ENCODE results near the gene EBPL. TPM values are rescaled to one million over a fixed set of nuclear protein-coding genes. Genes with fewer than 3 reads are reported as not detected.

The EBPL gene
- total and polyA plus RNA-seq, 3 experiments from 2014 or later: 47.9 to 53.3 (median 51.6) TPM

GRCh38 chr13:49690133-49690994 lies 922 bp downstream of the EBPL start:
- peaks cover 13% of the 10 kb centered on the region for H3K4me1 ChIP-seq (ENCODE audit: insufficient read depth, low read length)
- Mint-ChIP-seq H3K27ac (peak overlapping the region; percentile 16 to 91 (median 70)), H3K4me1 (peaks cover 30 to 45% (median 42%) of the 10 kb centered on the region in 3 donors), H3K4me3 (peak overlapping the region; percentile 88 to 93 (median 91)), H3K27me3 (no peaks in the 10 kb centered on the region), H3K9me3 (no peaks in the 10 kb centered on the region), H3K36me3 (peaks cover 0 to 24% (median 3%) of the 10 kb centered on the region in 3 donors)
- H3K27me3 ChIP-seq (ENCODE audit: insufficient read depth, low read length, poor library complexity, severe bottlenecking): no peaks in the 10 kb centered on the region
- H3K36me3 ChIP-seq (ENCODE audit: insufficient read depth, low read length): no peaks in the 10 kb centered on the region
- H3K4me3 ChIP-seq (ENCODE audit: low read length): peak overlapping the region; percentile 82
- ChIA-PET CTCF (interaction anchor here (0.8 to 2.4 kb wide), 4 partner anchors 100 to 566 kb away, joined by 3 to 8 read pairs (median 3); partner anchors contain the start of genes CAB39L, KPNA3 and SETDB2), POLR2A (interaction anchor here (0.6 to 2.0 kb wide), 4 partner anchors 103 to 1653 kb away, joined by 3 to 11 read pairs (median 7); partner anchors contain the start of genes CAB39L, KPNA3, NUDT15 and SETDB2)
- no peaks in the 10 kb centered on the region for H3K9me3 ChIP-seq (ENCODE audit: low read length)
- H3K27ac ChIP-seq (ENCODE audit: low read depth, low read length): no peak overlapping the region
- no peak for DNase-seq

GRCh38 chr13:49683489-49683888 lies 7.8 kb downstream of the EBPL start:
- no peak for DNase-seq
- Mint-ChIP-seq H3K27me3 (peaks cover 0 to 1% of the 10 kb centered on the region in 2 donors), H3K4me1 (peaks cover 35 to 61% (median 57%) of the 10 kb centered on the region in 3 donors), H3K27ac (peak overlapping the region in 3 of 8 donors; percentile 63 to 74 (median 66)), H3K4me3 (peak overlapping the region in 5 of 7 donors; percentile 3 to 73 (median 24)), H3K9me3 (no peaks in the 10 kb centered on the region), H3K36me3 (peaks cover 0 to 25% (median 3%) of the 10 kb centered on the region in 3 donors)
- Histone ChIP-seq H3K9me3 (ENCODE audit: low read length) (no peaks in the 10 kb centered on the region), H3K4me3 (ENCODE audit: low read length) (no peak overlapping the region), H3K27ac (ENCODE audit: low read depth, low read length) (no peak overlapping the region), H3K27me3 (ENCODE audit: insufficient read depth, low read length, poor library complexity, severe bottlenecking) (no peaks in the 10 kb centered on the region), H3K36me3 (ENCODE audit: insufficient read depth, low read length) (no peaks in the 10 kb centered on the region), H3K4me1 (ENCODE audit: insufficient read depth, low read length) (no peaks in the 10 kb centered on the region)
- POLR2A ChIA-PET: no interaction called here
- CTCF ChIA-PET: no interaction called here

GRCh38 chr13:49681842-49682435 lies 9.3 kb downstream of the EBPL start:
- H3K4me1 ChIP-seq (ENCODE audit: insufficient read depth, low read length): no peaks in the 10 kb centered on the region
- Mint-ChIP-seq H3K27ac (peak overlapping the region in 2 of 8 donors; percentile 22 to 37), H3K4me1 (peaks cover 28 to 61% (median 46%) of the 10 kb centered on the region in 3 donors), H3K27me3 (peaks cover 0 to 1% of the 10 kb centered on the region in 2 donors), H3K9me3 (no peaks in the 10 kb centered on the region), H3K36me3 (peaks cover 0 to 27% (median 7%) of the 10 kb centered on the region in 3 donors), H3K4me3 (no peak overlapping the region)
- ChIA-PET CTCF (interaction anchor here (1.1 to 1.2 kb wide), 2 partner anchors 10 to 11 kb away, joined by 3 read pairs; no protein-coding TSS in a partner anchor), POLR2A (no interaction called here)
- no peak overlapping the region for H3K4me3 ChIP-seq (ENCODE audit: low read length)
- no peaks in the 10 kb centered on the region for H3K36me3 ChIP-seq (ENCODE audit: insufficient read depth, low read length)
- H3K27me3 ChIP-seq (ENCODE audit: insufficient read depth, low read length, poor library complexity, severe bottlenecking): no peaks in the 10 kb centered on the region
- H3K9me3 ChIP-seq (ENCODE audit: low read length): no peaks in the 10 kb centered on the region
- no peak for DNase-seq
- H3K27ac ChIP-seq (ENCODE audit: low read depth, low read length): no peak overlapping the region

- no peaks in the 10 kb centered on the region for H3K4me1 ChIP-seq (ENCODE audit: insufficient read depth, low read length)
- CTCF ChIA-PET: interaction anchor here (1.1 to 1.2 kb wide), 2 partner anchors 8 to 114 kb away, joined by 3 read pairs; no protein-coding TSS in a partner anchor
- H3K9me3 ChIP-seq (ENCODE audit: low read length): no peaks in the 10 kb centered on the region
- Mint-ChIP-seq H3K4me1 (peaks cover 17 to 38% (median 34%) of the 10 kb centered on the region in 3 donors), H3K27me3 (peaks cover 0 to 1% of the 10 kb centered on the region in 2 donors), H3K4me3 (no peak overlapping the region), H3K27ac (no peak overlapping the region), H3K36me3 (peaks cover 0 to 21% (median 7%) of the 10 kb centered on the region in 3 donors), H3K9me3 (no peaks in the 10 kb centered on the region)
- H3K27ac ChIP-seq (ENCODE audit: low read depth, low read length): no peak overlapping the region
- no peak overlapping the region for H3K4me3 ChIP-seq (ENCODE audit: low read length)
- no peak for DNase-seq
- H3K36me3 ChIP-seq (ENCODE audit: insufficient read depth, low read length): no peaks in the 10 kb centered on the region
- H3K27me3 ChIP-seq (ENCODE audit: insufficient read depth, low read length, poor library complexity, severe bottlenecking): no peaks in the 10 kb centered on the region
- POLR2A ChIA-PET: no interaction called here
These were observed 12.0 kb downstream of the EBPL start for GRCh38 chr13:49679246-49679645.

GRCh38 chr13:49678191-49678914 lies 12.9 kb downstream of the EBPL start:
- Histone ChIP-seq H3K27me3 (ENCODE audit: insufficient read depth, low read length, poor library complexity, severe bottlenecking) (no peaks in the 10 kb centered on the region), H3K9me3 (ENCODE audit: low read length) (no peaks in the 10 kb centered on the region), H3K36me3 (ENCODE audit: insufficient read depth, low read length) (no peaks in the 10 kb centered on the region), H3K27ac (ENCODE audit: low read depth, low read length) (no peak overlapping the region), H3K4me1 (ENCODE audit: insufficient read depth, low read length) (no peaks in the 10 kb centered on the region), H3K4me3 (ENCODE audit: low read length) (no peak overlapping the region)
- no peaks in the 10 kb centered on the region for H3K9me3 Mint-ChIP-seq
- no peak overlapping the region for H3K4me3 Mint-ChIP-seq
- ChIA-PET CTCF (interaction anchor here (1.1 to 1.2 kb wide), 2 partner anchors 115 to 169 kb away, joined by 3 to 4 read pairs; no protein-coding TSS in a partner anchor), POLR2A (no interaction called here)
- H3K27ac Mint-ChIP-seq: no peak overlapping the region
- H3K4me1 Mint-ChIP-seq: peaks cover 11 to 29% (median 25%) of the 10 kb centered on the region in 3 donors
- peaks cover 0 to 1% of the 10 kb centered on the region in 2 donors for H3K27me3 Mint-ChIP-seq
- H3K36me3 Mint-ChIP-seq: peaks cover 0 to 21% (median 7%) of the 10 kb centered on the region in 3 donors
- no peak for DNase-seq

- ChIA-PET CTCF (no interaction called here), POLR2A (interaction anchor here (0.5 kb wide), 1 partner anchor 1767 kb away, joined by 3 read pairs; no protein-coding TSS in a partner anchor)
- DNase-seq: no peak
- no peaks in the 10 kb centered on the region for H3K27me3 ChIP-seq (ENCODE audit: insufficient read depth, low read length, poor library complexity, severe bottlenecking)
- H3K4me1 Mint-ChIP-seq: peaks cover 7 to 21% (median 18%) of the 10 kb centered on the region in 3 donors
- H3K27ac ChIP-seq (ENCODE audit: low read depth, low read length): no peak overlapping the region
- no peak overlapping the region for H3K4me3 Mint-ChIP-seq
- H3K36me3 Mint-ChIP-seq: peaks cover 0 to 21% (median 7%) of the 10 kb centered on the region in 3 donors
- no peaks in the 10 kb centered on the region for H3K36me3 ChIP-seq (ENCODE audit: insufficient read depth, low read length)
- no peaks in the 10 kb centered on the region for H3K9me3 ChIP-seq (ENCODE audit: low read length)
- no peaks in the 10 kb centered on the region for H3K4me1 ChIP-seq (ENCODE audit: insufficient read depth, low read length)
- no peak overlapping the region for H3K4me3 ChIP-seq (ENCODE audit: low read length)
- H3K27ac Mint-ChIP-seq: no peak overlapping the region
- no peaks in the 10 kb centered on the region for H3K27me3 Mint-ChIP-seq
- no peaks in the 10 kb centered on the region for H3K9me3 Mint-ChIP-seq
These were observed 14.5 kb downstream of the EBPL start for GRCh38 chr13:49676581-49677298.

- no peak for DNase-seq
- H3K36me3 Mint-ChIP-seq: peaks cover 0 to 29% (median 3%) of the 10 kb centered on the region in 3 donors
- H3K9me3 ChIP-seq (ENCODE audit: low read length): no peaks in the 10 kb centered on the region
- no peaks in the 10 kb centered on the region for H3K36me3 ChIP-seq (ENCODE audit: insufficient read depth, low read length)
- no peaks in the 10 kb centered on the region for H3K9me3 Mint-ChIP-seq
- H3K27me3 Mint-ChIP-seq: no peaks in the 10 kb centered on the region
- ChIA-PET CTCF (interaction anchor here (1.0 to 1.2 kb wide), 2 partner anchors 12 to 173 kb away, joined by 3 read pairs; no protein-coding TSS in a partner anchor), POLR2A (no interaction called here)
- H3K4me1 Mint-ChIP-seq: peaks cover 0 to 13% (median 0%) of the 10 kb centered on the region in 3 donors
- H3K27me3 ChIP-seq (ENCODE audit: insufficient read depth, low read length, poor library complexity, severe bottlenecking): no peaks in the 10 kb centered on the region
- H3K4me1 ChIP-seq (ENCODE audit: insufficient read depth, low read length): no peaks in the 10 kb centered on the region
- H3K27ac Mint-ChIP-seq: peak overlapping the region in 1 of 8 donors; percentile 3
- H3K4me3 Mint-ChIP-seq: no peak overlapping the region
- no peak overlapping the region for H3K27ac ChIP-seq (ENCODE audit: low read depth, low read length)
- H3K4me3 ChIP-seq (ENCODE audit: low read length): no peak overlapping the region
These were observed 20.5 kb downstream of the EBPL start for GRCh38 chr13:49670828-49671227.
